Heart left ventricle (tissue), 16 donors: ENCODE measurements around the gene CPO. TPM values are rescaled to one million over a fixed set of nuclear protein-coding genes. Genes with fewer than 3 reads are reported as not detected.

ENCODE experiments used
- ATAC-seq, 4 donors: fragments of 200-7000 bp; cut with Tn5 transposase; one replicate each; pipeline ENCODE4 v1.9.1; 2020 to 2022; ENCODE audit warnings: moderate library complexity in 4 of 4, mild to moderate bottlenecking in 3 of 4, moderate number of reproducible peaks in 1 of 4
- DNase-seq, 5 donors: peaks; one replicate each; pipeline ENCODE4 v3.0.0-alpha.2; 2020
- H3K27ac ChIP-seq, 12 donors: fragments of 200-600 bp; sonication (generic) in 4 of 12; one replicate each; pipeline versions ENCODE4 v1.5.0 to v1.8.0; 2016 to 2022; ENCODE audit warnings: mild to moderate bottlenecking in 2 of 12
- H3K27me3 ChIP-seq, 9 donors: fragments of 200-600 bp; sonication (generic) in 2 of 9; one replicate each; pipeline versions ENCODE4 v1.5.1 to v1.8.0; 2016 to 2022; ENCODE audit warnings: mild to moderate bottlenecking in 3 of 9
- H3K36me3 ChIP-seq, 9 donors: fragments of 200-600 bp; sonication (generic) in 2 of 9; one replicate each; pipeline versions ENCODE4 v1.5.0 to v1.8.0; 2018 to 2022; ENCODE audit warnings: mild to moderate bottlenecking in 2 of 9
- H3K4me1 ChIP-seq, 12 donors: fragments of 200-600 bp; sonication (generic) in 4 of 12; one replicate each; pipeline versions ENCODE4 v1.5.0 to v1.8.0; 2016 to 2022; ENCODE audit warnings: mild to moderate bottlenecking in 3 of 12
- H3K4me3 ChIP-seq, 12 donors: fragments of 200-600 bp; sonication (generic) in 4 of 12; one replicate each; pipeline versions ENCODE4 v1.5.0 to v1.8.0; 2017 to 2022; ENCODE audit warnings: mild to moderate bottlenecking in 9 of 12, moderate library complexity in 4 of 12
- H3K9me3 ChIP-seq, 12 donors: fragments of 200-600 bp; sonication (generic) in 4 of 12; one replicate each; pipeline versions ENCODE4 v1.5.0 to v1.8.0; 2016 to 2022; ENCODE audit warnings: mild to moderate bottlenecking in 1 of 12
- CTCF ChIP-seq, 12 donors: fragments of 200-600 bp; sonication (generic) in 4 of 12; IDR thresholded peaks; one replicate each; pipeline versions ENCODE4 v1.5.0 to v1.8.0; 2018 to 2022; ENCODE audit warnings: antibody characterized with exemption in 12 of 12, mild to moderate bottlenecking in 5 of 12
- POLR2A ChIP-seq, 2 donors: fragments of 450-650 bp; IDR thresholded peaks; one replicate each; pipeline ENCODE4 v1.6.1; 2017; ENCODE audit warnings: antibody characterized with exemption in 2 of 2, mild to moderate bottlenecking in 2 of 2, moderate library complexity in 2 of 2
- WGBS, 4 donors: extraction: QIAGEN DNeasy Blood & Tissue Kit in 2 of 4; methylation state at CpG; one replicate each; pipeline versions ENCODE4 v1.1.5 to v1.1.7; 2013 to 2018; 5-methylcytosine and 5-hydroxymethylcytosine counted together
- intact Hi-C, 10 donors: fragments of 100-400 bp; cut with DNase I; formaldehyde crosslinking; loops; one replicate each; pipeline versions ENCODE4 v1.11.1 to v1.14.2; 2022
- polyA plus RNA-seq, 2 donors: library from polyadenylated mRNA; stranded (reverse); fragments of 200-250 nt; gene quantifications; one replicate each; pipeline ENCODE4 v1.2.3, GENCODE V29; 2013
- total RNA-seq, 9 donors: library from RNA; depleted of rRNA in 2 of 9; stranded (reverse); fragments of >200 nt in 2 of 9; fragmentation: NEBNext Ultra II Directional in 3 of 9; extraction: Animal tissue kit (Norgen Biotek cat#: 25700) in 3 of 9; gene quantifications; one replicate each; pipeline versions ENCODE4 v1.1.0 to v1.2.4, GENCODE V29; 2016 to 2023
- donor health status: ischemic (EF 13 %, LVEDD 7.1; RV severe dilation, severe dysfunction).
- donor health status: healthy with polysubstance abuse.
- donor health status: DM: no; HTN: yes; CAD: no.
- donor health status: DM: no; HTN: no; CAD: no.
- donor health status: ischemic (EF 25% LVEDD 6.9; RV normal size, moderate dysfunction).
- donor health status: ischemic (EF 25% LVEDD 5.7; RV mildly dilated, moderate dysfunction).
- donor health status: healthy.
- donor health status: DM: yes; HTN: yes; CAD: no.
- donor health status: ischemic (EF 35%, LVEDD 5.7; RV mildly dilated, moderate dysfunction).
- donor health status: nonischemic (EF 11% LVEDD 7.7; RV severe dilation, severe dysfunction).
- donor health status: DM: yes; HTN: yes; CAD: no.
- donor health status: PGD.
- donor health status: ischemic (EF 29% LVEDD 5.4; RV normal size, mild dysfunction).
- donor health status: nonischemic (EF 23%, LVEDD 6.1; RV moderate dilation, normal function).

The CPO gene
- total and polyA plus RNA-seq, 11 donors, result 0.10 to 0.67 (median 0.29) TPM; not detected in 5

GRCh38 chr2:206962966-206963365, 23.6 kb downstream of the CPO start:
- TF ChIP-seq CTCF (IDR thresholded peaks at IDR 0.05) (no peak), POLR2A (IDR thresholded peaks at IDR 0.05) (no peak)
- no peak overlapping the region for H3K4me3 ChIP-seq
- ATAC-seq (peak; percentile 63 to 70 (median 68)), DNase-seq (no peak)
- no peaks in the 10 kb centered on the region for H3K9me3 ChIP-seq
- no peaks in the 10 kb centered on the region for H3K27me3 ChIP-seq
- H3K4me1 ChIP-seq, result peaks cover 0 to 9% (median 0%) of the 10 kb centered on the region in 12 donors
- WGBS, 4 donors, result 49 to 66% (median 50%) methylated on average over 4 of the region's 4 CpGs
- H3K36me3 ChIP-seq, result no peaks in the 10 kb centered on the region
- intact Hi-C loops, result no loop called here
- H3K27ac ChIP-seq, result peak overlapping the region in 4 of 12 donors; percentile 3 to 45 (median 41)

- intact Hi-C loops, result no loop called here
- Histone ChIP-seq H3K4me1 (peaks cover 0 to 24% (median 3%) of the 10 kb centered on the region in 12 donors), H3K27me3 (no peaks in the 10 kb centered on the region), H3K4me3 (no peak overlapping the region), H3K9me3 (no peaks in the 10 kb centered on the region), H3K27ac (no peak overlapping the region), H3K36me3 (no peaks in the 10 kb centered on the region)
- 61 to 71% (median 63%) methylated on average over 7 of the region's 7 CpGs for WGBS, 4 donors
- no peak for DNase-seq
- no peak for TF ChIP-seq POLR2A (IDR thresholded peaks at IDR 0.05)
- no peak for TF ChIP-seq CTCF (IDR thresholded peaks at IDR 0.05)
- no peak for ATAC-seq
Measured at GRCh38 chr2:206968134-206969086, 29.1 kb downstream of the CPO start.

DNA sequence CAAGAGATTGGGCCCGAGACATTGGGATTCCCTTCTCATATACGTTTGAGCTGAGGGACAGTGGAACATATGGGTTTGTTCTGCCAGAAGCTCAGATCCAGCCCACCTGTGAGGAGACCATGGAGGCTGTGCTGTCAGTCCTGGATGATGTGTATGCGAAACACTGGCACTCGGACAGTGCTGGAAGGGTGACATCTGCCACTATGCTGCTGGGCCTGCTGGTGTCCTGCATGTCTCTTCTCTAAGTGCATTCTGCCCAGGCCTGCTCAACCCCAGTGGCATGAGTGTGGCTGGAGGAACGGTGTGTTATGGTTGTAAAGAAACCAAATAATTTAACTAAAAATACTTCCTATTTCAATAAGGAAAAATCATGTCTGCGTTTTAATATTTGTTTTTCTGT, 29.9 kb downstream of the CPO start:
- 92 to 97% (median 95%) methylated on average over 6 of the region's 6 CpGs for WGBS, 4 donors
- TF ChIP-seq POLR2A (IDR thresholded peaks at IDR 0.05), result no peak
- TF ChIP-seq CTCF (IDR thresholded peaks at IDR 0.05), result no peak
- intact Hi-C loops, result no loop called here
- H3K27me3 ChIP-seq, result no peaks in the 10 kb centered on the region
- no peak overlapping the region for H3K27ac ChIP-seq
- ATAC-seq (no peak), DNase-seq (no peak)
- H3K36me3 ChIP-seq, result no peaks in the 10 kb centered on the region
- H3K4me3 ChIP-seq, result no peak overlapping the region
- H3K4me1 ChIP-seq, result peaks cover 0 to 24% (median 3%) of the 10 kb centered on the region in 12 donors
- H3K9me3 ChIP-seq, result no peaks in the 10 kb centered on the region

- no peak for DNase-seq
- peaks cover 0 to 24% (median 3%) of the 10 kb centered on the region in 12 donors for H3K4me1 ChIP-seq
- WGBS, 4 donors, result 78 to 86% (median 83%) methylated on average over 7 of the region's 7 CpGs
- H3K27ac ChIP-seq, result no peak overlapping the region
- H3K36me3 ChIP-seq, result no peaks in the 10 kb centered on the region
- H3K4me3 ChIP-seq, result no peak overlapping the region
- ATAC-seq, result no peak
- TF ChIP-seq CTCF (IDR thresholded peaks at IDR 0.05), result no peak
- TF ChIP-seq POLR2A (IDR thresholded peaks at IDR 0.05), result no peak
- peaks cover 0 to 4% (median 0%) of the 10 kb centered on the region in 12 donors for H3K9me3 ChIP-seq
- intact Hi-C loops, result no loop called here
- no peaks in the 10 kb centered on the region for H3K27me3 ChIP-seq
Measured at GRCh38 chr2:206970589-206971360, 31.5 kb downstream of the CPO start.
